ENCODE results near the gene ECE1.

GRCh38 chr1:21234779-21235178, 55.5 kb downstream of the ECE1 start:
- TF ChIP-seq POLR2AphosphoS5 (IDR thresholded peaks at IDR 0.05) (no peak), CTCF (IDR thresholded peaks at IDR 0.05) (no peak), POLR2A (IDR thresholded peaks at IDR 0.05) (no peak), EP300 (IDR thresholded peaks at IDR 0.05) (no peak)
